Effector memory CD8-positive, alpha-beta T cell (primary cell): ENCODE measurements around the gene AP1AR.

Experiments used
- ATAC-seq: fragments of 150-1000 bp; cut with Tn5 transposase; replicated peaks from 2 replicates; pipeline ENCODE4 v1.10.0; 2021; ENCODE audit warnings: mild to moderate bottlenecking, moderate library complexity
- DNase-seq, 3 experiments: peaks; one replicate each; pipeline ENCODE4 v3.0.0; 2021
- H3K27ac Mint-ChIP-seq, 2 donors: one replicate each; pipeline ENCODE4 v1.8.0; 2022; ENCODE audit warnings: mild to moderate bottlenecking in 2 of 2, mixed read lengths in 2 of 2, moderate library complexity in 2 of 2
- H3K27me3 Mint-ChIP-seq, 2 donors: one replicate each; pipeline ENCODE4 v1.8.0; 2022; ENCODE audit warnings: mixed read lengths in 2 of 2
- H3K36me3 Mint-ChIP-seq: one replicate; pipeline ENCODE4 v1.8.0; 2022; ENCODE audit warnings: mild to moderate bottlenecking, moderate library complexity, mixed read lengths; ENCODE audit not compliant: insufficient read depth
- H3K4me1 Mint-ChIP-seq, 2 donors: one replicate each; pipeline ENCODE4 v1.8.0; 2022; ENCODE audit warnings: low read depth in 2 of 2, mixed read lengths in 2 of 2
- H3K4me3 Mint-ChIP-seq, 2 donors: one replicate each; pipeline ENCODE4 v1.8.0; 2022; ENCODE audit warnings: mild to moderate bottlenecking in 2 of 2, mixed read lengths in 2 of 2, moderate library complexity in 2 of 2
- H3K9me3 Mint-ChIP-seq, 2 donors: one replicate each; pipeline ENCODE4 v1.8.0; 2022; ENCODE audit warnings: mixed read lengths in 2 of 2
- total RNA-seq, 9 experiments: gene quantifications; one replicate each; lab custom pipeline; 2026; lab: John Stamatoyannopoulos, UW

The AP1AR gene
- total RNA-seq: 7.4 to 50.6 (median 37.2) reads per million in 9 experiments

GRCh38 chr4:112231779-112232713, at the start of gene AP1AR:
Gene AP1AR (plus strand): TSS chr4:112231787. CDS start chr4:112232092, 305 bp downstream.
- peak within 1 kb of the TSS; percentile 86 to 92 for H3K4me3 Mint-ChIP-seq
- peaks cover 14 to 16% of the 10 kb centered on the region in 2 donors for H3K4me1 Mint-ChIP-seq
- H3K27me3 Mint-ChIP-seq: peaks cover 0 to 2% of the 10 kb centered on the region in 2 donors
- H3K27ac Mint-ChIP-seq: peak within 1 kb of the TSS; percentile 98
- ATAC-seq (peak; percentile 66), DNase-seq (peak; percentile 79 to 82 (median 81))
- H3K9me3 Mint-ChIP-seq: no peaks in the 10 kb centered on the region
- H3K36me3 Mint-ChIP-seq: peaks cover 18% of the 10 kb centered on the region

- ATAC-seq: no peak
- Mint-ChIP-seq H3K4me3 (no peak overlapping the region), H3K27me3 (no peaks in the 10 kb centered on the region), H3K27ac (no peak overlapping the region), H3K9me3 (no peaks in the 10 kb centered on the region), H3K4me1 (peaks cover 0 to 7% of the 10 kb centered on the region in 2 donors), H3K36me3 (peaks cover 3% of the 10 kb centered on the region)
- no peak for DNase-seq
Observed at GRCh38 chr4:112182604-112183003, 49.0 kb upstream of the AP1AR start.

GRCh38 chr4:112183252-112183651, 48.3 kb upstream of the AP1AR start:
- Mint-ChIP-seq H3K27ac (peak overlapping the region in 1 of 2 donors; percentile 2), H3K4me3 (no peak overlapping the region), H3K9me3 (no peaks in the 10 kb centered on the region), H3K36me3 (peaks cover 3% of the 10 kb centered on the region), H3K4me1 (peaks cover 0 to 7% of the 10 kb centered on the region in 2 donors), H3K27me3 (no peaks in the 10 kb centered on the region)
- ATAC-seq (peak; percentile 77), DNase-seq (no peak)

- Mint-ChIP-seq H3K27ac (no peak overlapping the region), H3K9me3 (no peaks in the 10 kb centered on the region), H3K27me3 (no peaks in the 10 kb centered on the region), H3K4me1 (peaks cover 0 to 7% of the 10 kb centered on the region in 2 donors), H3K4me3 (no peak overlapping the region), H3K36me3 (no peaks in the 10 kb centered on the region)
- no peak for DNase-seq
- no peak for ATAC-seq
Observed at GRCh38 chr4:112184438-112184837, 47.1 kb upstream of the AP1AR start.

GRCh38 chr4:112185334-112185733, 46.3 kb upstream of the AP1AR start:
- DNase-seq: no peak
- H3K27me3 Mint-ChIP-seq: no peaks in the 10 kb centered on the region
- no peak overlapping the region for H3K4me3 Mint-ChIP-seq
- no peaks in the 10 kb centered on the region for H3K9me3 Mint-ChIP-seq
- peaks cover 0 to 7% of the 10 kb centered on the region in 2 donors for H3K4me1 Mint-ChIP-seq
- H3K27ac Mint-ChIP-seq: no peak overlapping the region
- H3K36me3 Mint-ChIP-seq: no peaks in the 10 kb centered on the region
- ATAC-seq: no peak

GRCh38 chr4:112185740-112186670, 45.6 kb upstream of the AP1AR start:
- no peaks in the 10 kb centered on the region for H3K36me3 Mint-ChIP-seq
- ATAC-seq (no peak), DNase-seq (no peak)
- no peak overlapping the region for H3K4me3 Mint-ChIP-seq
- H3K27me3 Mint-ChIP-seq: no peaks in the 10 kb centered on the region
- peaks cover 0 to 7% of the 10 kb centered on the region in 2 donors for H3K4me1 Mint-ChIP-seq
- H3K27ac Mint-ChIP-seq: no peak overlapping the region
- H3K9me3 Mint-ChIP-seq: no peaks in the 10 kb centered on the region

- H3K4me1 Mint-ChIP-seq: no peaks in the 10 kb centered on the region
- no peak overlapping the region for H3K4me3 Mint-ChIP-seq
- ATAC-seq (no peak), DNase-seq (no peak)
- H3K27ac Mint-ChIP-seq: no peak overlapping the region
- H3K27me3 Mint-ChIP-seq: no peaks in the 10 kb centered on the region
- no peaks in the 10 kb centered on the region for H3K9me3 Mint-ChIP-seq
- no peaks in the 10 kb centered on the region for H3K36me3 Mint-ChIP-seq
Observed at GRCh38 chr4:112189754-112190153, 41.8 kb upstream of the AP1AR start.

- Mint-ChIP-seq H3K27me3 (no peaks in the 10 kb centered on the region), H3K4me3 (no peak overlapping the region), H3K4me1 (no peaks in the 10 kb centered on the region), H3K36me3 (no peaks in the 10 kb centered on the region), H3K27ac (no peak overlapping the region), H3K9me3 (no peaks in the 10 kb centered on the region)
- ATAC-seq: no peak
- DNase-seq: no peak
Observed at GRCh38 chr4:112190684-112191083, 40.9 kb upstream of the AP1AR start.

GRCh38 chr4:112196461-112196860, 35.1 kb upstream of the AP1AR start:
- Mint-ChIP-seq H3K9me3 (no peaks in the 10 kb centered on the region), H3K36me3 (no peaks in the 10 kb centered on the region), H3K27ac (no peak overlapping the region), H3K4me1 (no peaks in the 10 kb centered on the region), H3K27me3 (no peaks in the 10 kb centered on the region), H3K4me3 (no peak overlapping the region)
- ATAC-seq: no peak
- no peak for DNase-seq

GRCh38 chr4:112199041-112199440, 32.5 kb upstream of the AP1AR start:
- no peak overlapping the region for H3K27ac Mint-ChIP-seq

GRCh38 chr4:112201915-112202505, 29.6 kb upstream of the AP1AR start:
- no peak for ATAC-seq
- DNase-seq: no peak
- Mint-ChIP-seq H3K27me3 (peaks cover 0 to 6% of the 10 kb centered on the region in 2 donors), H3K9me3 (no peaks in the 10 kb centered on the region), H3K27ac (no peak overlapping the region), H3K36me3 (no peaks in the 10 kb centered on the region), H3K4me1 (no peaks in the 10 kb centered on the region), H3K4me3 (no peak overlapping the region)

More at GRCh38 chr4:112199041-112199440, 32.5 kb upstream of the AP1AR start:
- Mint-ChIP-seq H3K36me3 (no peaks in the 10 kb centered on the region), H3K4me3 (no peak overlapping the region), H3K27me3 (no peaks in the 10 kb centered on the region), H3K4me1 (no peaks in the 10 kb centered on the region), H3K9me3 (no peaks in the 10 kb centered on the region)
- ATAC-seq (no peak), DNase-seq (no peak)

GRCh38 chr4:112203593-112203992, 28.0 kb upstream of the AP1AR start:
- Mint-ChIP-seq H3K9me3 (no peaks in the 10 kb centered on the region), H3K36me3 (no peaks in the 10 kb centered on the region), H3K4me1 (no peaks in the 10 kb centered on the region), H3K4me3 (no peak overlapping the region), H3K27me3 (peaks cover 0 to 6% of the 10 kb centered on the region in 2 donors), H3K27ac (no peak overlapping the region)
- no peak for DNase-seq
- ATAC-seq: no peak

GRCh38 chr4:112206431-112206830, 25.2 kb upstream of the AP1AR start:
- Mint-ChIP-seq H3K27me3 (peaks cover 0 to 6% of the 10 kb centered on the region in 2 donors), H3K4me3 (no peak overlapping the region), H3K27ac (no peak overlapping the region), H3K4me1 (no peaks in the 10 kb centered on the region), H3K36me3 (no peaks in the 10 kb centered on the region), H3K9me3 (no peaks in the 10 kb centered on the region)
- ATAC-seq: no peak
- no peak for DNase-seq
